ENCODE data around the gene CSRP3.
"Not testable (repeated sequence)": the region's sequence is repeated elsewhere in the genome, so short reads cannot be mapped to it uniquely, and the experiment has no call there.

The CSRP3 gene

GRCh38 chr11:19185036-19185435 lies 16.7 kb downstream of the CSRP3 start:
- no peak for DNase-seq

GRCh38 chr11:19183646-19184045 lies 18.1 kb downstream of the CSRP3 start:
- DNase-seq, result no peak

GRCh38 chr11:19181531-19182261 lies 20.1 kb downstream of the CSRP3 start:
- no peak for DNase-seq

- DNase-seq, result no peak
These were observed 25.1 kb downstream of the CSRP3 start for GRCh38 chr11:19176629-19177186.

- no peak for DNase-seq
These were observed 27.7 kb downstream of the CSRP3 start for GRCh38 chr11:19173964-19174638.

GRCh38 chr11:19173004-19173689 lies 28.6 kb downstream of the CSRP3 start:
- DNase-seq, result no peak

GRCh38 chr11:19168090-19168489 lies 33.7 kb downstream of the CSRP3 start:
- no peak for DNase-seq

GRCh38 chr11:19164881-19165280 lies 36.9 kb downstream of the CSRP3 start:
- no peak for DNase-seq

- DNase-seq, result no peak
These were observed 37.4 kb downstream of the CSRP3 start for GRCh38 chr11:19164230-19164855.

GRCh38 chr11:19163617-19164016 lies 38.2 kb downstream of the CSRP3 start:
- no peak for DNase-seq

GRCh38 chr11:19162951-19163505 lies 38.8 kb downstream of the CSRP3 start:
- no peak for DNase-seq

- DNase-seq, result no peak
These were observed 40.1 kb downstream of the CSRP3 start for GRCh38 chr11:19161651-19162050.

- no peak for DNase-seq
These were observed 40.9 kb downstream of the CSRP3 start for GRCh38 chr11:19160847-19161246.

GRCh38 chr11:19156892-19157291 lies 44.9 kb downstream of the CSRP3 start:
- no peak for DNase-seq

GRCh38 chr11:19145319-19145718 lies 56.5 kb downstream of the CSRP3 start:
- DNase-seq, result no peak

GRCh38 chr11:19136884-19137283 lies 64.9 kb downstream of the CSRP3 start:
- not testable (repeated sequence) for DNase-seq

- DNase-seq, result no peak
These were observed 67.8 kb downstream of the CSRP3 start for GRCh38 chr11:19134004-19134403.

Measured in CD4-positive, alpha-beta T cell treated with Interleukin-15 for 1 hour (primary cell).